Measurements from ENCODE around the gene LPP.

DNA sequence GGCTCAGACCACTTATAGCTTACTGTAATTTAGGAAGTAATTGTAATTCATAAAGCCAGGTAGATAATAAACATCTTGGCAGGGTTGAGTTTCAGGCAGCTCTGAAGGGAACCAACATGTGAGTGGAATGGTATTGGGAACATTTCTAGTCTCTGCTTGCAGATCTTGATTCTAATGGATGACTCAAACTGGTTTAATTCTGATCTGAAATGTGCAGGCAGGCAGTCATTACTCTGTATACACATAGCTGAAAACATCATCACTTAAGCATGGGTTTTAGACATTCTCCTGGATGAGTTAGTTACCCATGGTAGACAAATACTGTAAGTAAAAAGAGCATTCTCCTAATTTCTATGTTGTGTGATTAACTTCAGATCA lies 700.8 kb downstream of the LPP start:
- TF ChIP-seq, protein P1, sequence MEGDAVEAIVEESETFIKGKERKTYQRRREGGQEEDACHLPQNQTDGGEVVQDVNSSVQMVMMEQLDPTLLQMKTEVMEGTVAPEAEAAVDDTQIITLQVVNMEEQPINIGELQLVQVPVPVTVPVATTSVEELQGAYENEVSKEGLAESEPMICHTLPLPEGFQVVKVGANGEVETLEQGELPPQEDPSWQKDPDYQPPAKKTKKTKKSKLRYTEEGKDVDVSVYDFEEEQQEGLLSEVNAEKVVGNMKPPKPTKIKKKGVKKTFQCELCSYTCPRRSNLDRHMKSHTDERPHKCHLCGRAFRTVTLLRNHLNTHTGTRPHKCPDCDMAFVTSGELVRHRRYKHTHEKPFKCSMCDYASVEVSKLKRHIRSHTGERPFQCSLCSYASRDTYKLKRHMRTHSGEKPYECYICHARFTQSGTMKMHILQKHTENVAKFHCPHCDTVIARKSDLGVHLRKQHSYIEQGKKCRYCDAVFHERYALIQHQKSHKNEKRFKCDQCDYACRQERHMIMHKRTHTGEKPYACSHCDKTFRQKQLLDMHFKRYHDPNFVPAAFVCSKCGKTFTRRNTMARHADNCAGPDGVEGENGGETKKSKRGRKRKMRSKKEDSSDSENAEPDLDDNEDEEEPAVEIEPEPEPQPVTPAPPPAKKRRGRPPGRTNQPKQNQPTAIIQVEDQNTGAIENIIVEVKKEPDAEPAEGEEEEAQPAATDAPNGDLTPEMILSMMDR (IDR thresholded peaks at IDR 0.05; ENCODE audit: insufficient read depth, low read depth, low read length): no peak
- no peak for TF ChIP-seq EZH2 (IDR thresholded peaks at IDR 0.05; ENCODE audit: insufficient read depth, low read length)
